GM19455 (cell line): ENCODE measurements around the gene CLBA1.

ENCODE experiments used
- ATAC-seq: cut with Tn5 transposase; IDR thresholded peaks from one replicate; pipeline ENCODE4 v1.9.1; 2021; ENCODE audit not compliant: unreplicated experiment

CLBA1 gene

GRCh38 chr14:104968541-104969401, 16.8 kb upstream of the CLBA1 start:
- no peak for ATAC-seq

GRCh38 chr14:104969741-104970230, 15.8 kb upstream of the CLBA1 start:
- no peak for ATAC-seq

- ATAC-seq, result no peak
These were observed 15.1 kb upstream of the CLBA1 start for GRCh38 chr14:104970231-104971068.

- ATAC-seq, result no peak
These were observed 13.9 kb upstream of the CLBA1 start for GRCh38 chr14:104971447-104972240.

GRCh38 chr14:104972301-104973134, 13.1 kb upstream of the CLBA1 start:
- ATAC-seq, result no peak

GRCh38 chr14:104973135-104973384, 12.5 kb upstream of the CLBA1 start:
- ATAC-seq, result no peak

- no peak for ATAC-seq
These were observed 12.0 kb upstream of the CLBA1 start for GRCh38 chr14:104973385-104974145.

GRCh38 chr14:104974146-104974541, 11.4 kb upstream of the CLBA1 start:
- no peak for ATAC-seq

GRCh38 chr14:104974665-104975390, 10.8 kb upstream of the CLBA1 start:
- no peak for ATAC-seq

- no peak for ATAC-seq
These were observed 9.9 kb upstream of the CLBA1 start for GRCh38 chr14:104975481-104976197.

GRCh38 chr14:104976198-104977007, 9.2 kb upstream of the CLBA1 start:
- no peak for ATAC-seq

GRCh38 chr14:104977008-104977680, 8.4 kb upstream of the CLBA1 start:
- ATAC-seq, result no peak

GRCh38 chr14:104977681-104978653, 7.6 kb upstream of the CLBA1 start, which contains the start of gene AHNAK2:
Gene AHNAK2, minus strand, starts transcription at chr14:104978374. Its CDS starts 137 bp downstream, at chr14:104978237.
- no peak for ATAC-seq

GRCh38 chr14:104978746-104979691, 6.6 kb upstream of the CLBA1 start:
- ATAC-seq, result no peak
